ENCODE measurements around the gene COMP. TPM values are rescaled to one million over a fixed set of nuclear protein-coding genes. Genes with fewer than 3 reads are reported as not detected.

Gene COMP
- total RNA-seq (1 to 10 TPM in 2 of 6 donors, under 1 TPM in 4; 0.05 to 3.7 (median 0.59) TPM), polyA plus RNA-seq (under 1 TPM; 0.23 to 0.49 TPM)

DNA sequence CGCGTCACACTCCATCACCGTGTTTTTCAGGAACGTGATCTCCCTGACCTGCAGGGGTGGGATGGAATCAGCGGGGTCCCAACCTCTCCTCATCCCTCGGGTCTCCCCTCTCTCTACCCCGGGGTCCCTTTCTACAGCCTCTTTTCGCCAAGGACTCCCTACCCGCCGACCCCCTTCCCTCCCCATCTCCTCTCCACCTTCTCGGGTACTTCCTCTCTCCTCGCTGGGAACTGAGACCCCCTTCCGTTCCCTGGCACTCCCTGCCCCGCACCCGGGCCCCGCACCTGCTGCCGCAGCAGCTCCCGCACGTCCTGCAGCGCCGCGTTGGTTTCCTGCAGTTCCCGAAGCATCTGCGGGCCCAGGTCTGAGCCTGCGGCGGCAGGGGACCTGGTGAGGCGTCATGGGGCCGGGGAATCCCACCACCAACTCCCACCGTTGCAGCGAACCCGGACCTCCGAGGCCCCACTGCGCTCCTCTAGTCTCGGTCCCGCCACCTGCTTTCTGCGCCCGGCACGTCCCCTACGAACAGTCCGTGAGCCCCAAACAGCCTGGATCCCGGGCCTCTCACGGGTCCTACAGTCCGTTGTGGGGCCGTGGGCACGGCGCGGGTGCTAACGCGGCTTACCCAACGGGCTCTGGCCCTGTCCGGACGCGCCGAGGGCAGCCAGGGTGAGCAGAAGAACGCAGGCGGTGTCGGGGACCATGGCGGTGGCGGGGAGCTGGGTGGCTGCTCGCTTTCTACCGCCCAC lies at the start of gene COMP:
COMP (minus strand) TSS at position 740 of the 749 bp plus-strand sequence; CDS start at position 704, 36 bp downstream.
- ATAC-seq: no peak
- DNase-seq: no peak
- Histone ChIP-seq H3K4me3 (peak within 1 kb of the TSS in 2 of 4 donors; percentile 21 to 35), H3K9me3 (no peaks in the 10 kb centered on the region), H3K27me3 (peaks cover 0 to 24% (median 8%) of the 10 kb centered on the region in 4 donors), H3K4me1 (no peaks in the 10 kb centered on the region), H3K27ac (no peak within 1 kb of the TSS), H3K36me3 (no peaks in the 10 kb centered on the region)
- WGBS, 2 donors: 5 to 6% methylated on average over 55 to 61 of the region's 61 CpGs
- intact Hi-C loops (cut with DNase I): no loop called here
- no peak for FAIRE-seq
- TF ChIP-seq, protein P1, sequence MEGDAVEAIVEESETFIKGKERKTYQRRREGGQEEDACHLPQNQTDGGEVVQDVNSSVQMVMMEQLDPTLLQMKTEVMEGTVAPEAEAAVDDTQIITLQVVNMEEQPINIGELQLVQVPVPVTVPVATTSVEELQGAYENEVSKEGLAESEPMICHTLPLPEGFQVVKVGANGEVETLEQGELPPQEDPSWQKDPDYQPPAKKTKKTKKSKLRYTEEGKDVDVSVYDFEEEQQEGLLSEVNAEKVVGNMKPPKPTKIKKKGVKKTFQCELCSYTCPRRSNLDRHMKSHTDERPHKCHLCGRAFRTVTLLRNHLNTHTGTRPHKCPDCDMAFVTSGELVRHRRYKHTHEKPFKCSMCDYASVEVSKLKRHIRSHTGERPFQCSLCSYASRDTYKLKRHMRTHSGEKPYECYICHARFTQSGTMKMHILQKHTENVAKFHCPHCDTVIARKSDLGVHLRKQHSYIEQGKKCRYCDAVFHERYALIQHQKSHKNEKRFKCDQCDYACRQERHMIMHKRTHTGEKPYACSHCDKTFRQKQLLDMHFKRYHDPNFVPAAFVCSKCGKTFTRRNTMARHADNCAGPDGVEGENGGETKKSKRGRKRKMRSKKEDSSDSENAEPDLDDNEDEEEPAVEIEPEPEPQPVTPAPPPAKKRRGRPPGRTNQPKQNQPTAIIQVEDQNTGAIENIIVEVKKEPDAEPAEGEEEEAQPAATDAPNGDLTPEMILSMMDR (IDR thresholded peaks at IDR 0.05): no peak

DNA sequence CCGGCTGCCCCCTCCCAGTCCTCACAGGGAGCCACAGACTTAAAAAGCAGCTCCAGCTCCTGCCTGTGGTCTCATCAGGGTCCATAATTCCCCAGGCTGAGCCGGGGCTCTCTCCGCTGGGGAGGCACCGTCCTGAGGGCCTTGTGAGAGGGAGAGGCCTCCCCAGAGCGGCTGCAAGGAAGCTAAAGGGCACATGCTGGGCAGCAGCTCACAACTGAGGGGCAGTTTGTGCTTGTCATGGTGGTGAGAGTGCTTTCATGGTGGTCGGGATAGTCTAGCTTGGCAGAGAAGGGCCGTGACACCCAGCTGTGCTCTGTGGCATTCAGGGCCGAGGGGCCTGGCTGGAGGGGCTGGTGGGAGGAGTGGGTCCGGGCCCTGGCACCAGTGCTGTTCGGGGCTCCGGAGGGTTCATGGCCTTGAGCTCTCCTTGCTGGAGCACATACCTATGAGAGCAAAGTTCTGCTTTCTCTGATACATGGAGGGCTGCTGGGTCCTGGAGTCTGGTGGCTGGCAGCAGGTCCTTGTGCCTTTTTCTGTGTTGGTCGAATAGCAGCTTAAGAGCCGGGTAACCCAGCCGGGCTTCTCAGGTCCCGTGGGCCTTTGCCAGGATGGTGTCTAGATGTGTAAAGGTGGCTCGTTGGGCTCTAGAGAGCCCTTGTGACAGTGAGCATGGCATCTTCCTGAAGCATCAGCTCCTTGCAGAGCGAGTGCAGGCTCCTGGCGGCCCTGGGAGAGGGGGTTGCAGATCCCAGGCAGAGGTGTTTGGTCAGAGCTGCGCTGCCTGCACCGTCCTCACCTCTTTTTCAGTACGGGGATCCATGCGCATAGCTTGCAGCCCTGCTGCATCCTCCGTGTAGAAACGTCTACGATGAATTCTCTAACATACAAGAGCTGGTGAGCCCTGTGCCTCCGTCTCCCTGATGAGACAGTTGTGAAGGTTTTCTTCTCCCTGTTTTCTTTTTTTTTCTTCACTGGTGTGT lies 49.5 kb upstream of the COMP start:
- Histone ChIP-seq H3K9me3 (no peaks in the 10 kb centered on the region), H3K4me1 (peaks cover 27 to 39% (median 38%) of the 10 kb centered on the region in 3 donors), H3K36me3 (no peaks in the 10 kb centered on the region), H3K27me3 (no peaks in the 10 kb centered on the region), H3K4me3 (peak overlapping the region in 2 of 4 donors; percentile 6 to 14), H3K27ac (peak overlapping the region in 1 of 4 donors; percentile 5)
- WGBS, 2 donors: 39% methylated on average over 26 of the region's 26 CpGs
- DNase-seq (peak in 1 of 6 donors; percentile 59), FAIRE-seq (no peak), ATAC-seq (peak in 3 of 4 donors; percentile 8 to 14 (median 11))
- TF ChIP-seq, protein P1 (IDR thresholded peaks at IDR 0.05): no peak
- intact Hi-C loops (cut with DNase I): loop anchor here in 1 of 3 donors (10.0 kb wide), 1 partner anchor 396 kb away; no protein-coding TSS in a partner anchor

DNA sequence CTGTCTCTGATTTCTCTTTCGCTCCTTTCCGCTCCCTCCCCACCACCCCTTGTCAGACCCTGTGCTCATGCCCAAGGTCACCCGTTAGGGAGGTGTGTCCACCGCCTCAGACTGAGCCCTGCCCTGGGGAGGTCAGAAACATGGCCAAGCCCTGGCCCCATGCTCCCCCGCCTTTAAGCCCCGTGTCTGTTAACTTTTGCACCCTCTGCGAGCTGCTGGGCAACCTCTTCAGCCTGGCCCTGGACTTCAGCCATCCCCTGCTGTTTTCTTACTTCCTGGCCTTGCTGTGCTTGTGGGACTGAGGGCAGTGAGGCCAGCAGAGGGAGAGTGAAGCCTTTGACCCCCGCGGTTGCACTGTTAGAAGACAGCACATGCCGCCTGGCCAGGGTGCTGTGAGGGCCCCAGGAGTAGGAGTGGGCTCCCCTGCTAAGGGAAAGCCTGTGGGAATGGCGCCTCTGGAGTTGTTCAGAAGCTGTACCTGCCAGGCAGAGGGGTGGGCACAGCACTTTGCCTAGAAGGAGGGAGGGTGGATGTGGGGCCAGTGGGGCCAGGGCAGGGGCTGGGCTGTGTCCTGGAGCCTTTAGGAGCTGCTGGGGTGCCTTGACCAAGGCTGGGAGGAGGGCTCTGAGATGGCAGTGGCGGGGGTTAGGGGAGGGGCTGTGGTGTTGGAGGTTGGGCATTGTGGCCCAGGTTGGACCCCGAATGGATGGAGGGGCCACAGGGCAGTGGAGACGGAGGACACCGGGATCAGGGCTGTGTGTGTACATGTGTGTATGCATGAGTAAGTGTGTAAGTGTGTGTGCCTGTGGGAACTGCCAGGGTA lies 48.6 kb upstream of the COMP start:
- ATAC-seq (peak; percentile 37 to 69 (median 58)), FAIRE-seq (no peak), DNase-seq (peak in 2 of 6 donors; percentile 35 to 68)
- TF ChIP-seq, protein P1 (IDR thresholded peaks at IDR 0.05): no peak
- Histone ChIP-seq H3K4me1 (peaks cover 31 to 48% (median 45%) of the 10 kb centered on the region in 3 donors), H3K27me3 (no peaks in the 10 kb centered on the region), H3K27ac (peak overlapping the region in 1 of 4 donors; percentile 5), H3K36me3 (no peaks in the 10 kb centered on the region), H3K9me3 (no peaks in the 10 kb centered on the region), H3K4me3 (peak overlapping the region in 2 of 4 donors; percentile 6 to 14)
- WGBS, 2 donors: 29 to 31% methylated on average over 14 to 15 of the region's 15 CpGs
- intact Hi-C loops (cut with DNase I): loop anchor here in 1 of 3 donors (10.0 kb wide), 1 partner anchor 395 kb away; no protein-coding TSS in a partner anchor

DNA sequence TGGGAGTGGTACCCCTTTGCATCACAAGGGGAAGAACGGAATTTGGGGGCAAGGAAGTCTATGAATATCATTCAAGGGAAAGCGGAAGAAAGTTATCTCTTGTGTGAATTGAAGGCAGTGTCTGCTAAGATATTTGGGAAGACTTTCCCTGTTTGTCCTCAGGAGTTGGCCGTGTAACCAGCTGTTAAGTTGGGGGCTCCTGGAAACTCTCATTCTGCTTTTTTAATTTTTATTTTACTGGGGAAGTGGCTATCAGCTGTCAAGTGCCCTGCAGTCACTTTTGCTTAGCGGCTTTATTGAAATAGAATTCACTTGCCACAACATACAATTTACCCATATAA lies 43.5 kb upstream of the COMP start:
- Histone ChIP-seq H3K27me3 (no peaks in the 10 kb centered on the region), H3K4me1 (peaks cover 12 to 30% (median 26%) of the 10 kb centered on the region in 3 donors), H3K36me3 (no peaks in the 10 kb centered on the region), H3K9me3 (no peaks in the 10 kb centered on the region), H3K27ac (peak overlapping the region in 3 of 4 donors; percentile 1 to 89 (median 88)), H3K4me3 (peak overlapping the region in 3 of 4 donors; percentile 89 to 92 (median 91))
- intact Hi-C loops (cut with DNase I): no loop called here
- 25 to 29% methylated on average over 4 of the region's 4 CpGs for WGBS, 2 donors
- ATAC-seq: no peak
- DNase-seq: no peak
- FAIRE-seq: no peak
- TF ChIP-seq, protein P1 (IDR thresholded peaks at IDR 0.05): no peak

Data from pancreas (tissue), 10 donors.